DOHH2 (cell line): ENCODE data around the gene PAQR8.

Experiments used
- H3F3A ChIP-seq: fragments of 200-600 bp; sonication (generic), shearing (Covaris generic); 2 replicates; pipeline ENCODE4 v1.6.0; 2016; ENCODE audit warnings: antibody characterized with exemption, mild to moderate bottlenecking; ENCODE audit not compliant: control insufficient read depth, insufficient read depth
- H3K27ac ChIP-seq: fragments of 200-600 bp; sonication (generic); 2 replicates; pipeline ENCODE4 v1.5.1; 2014; ENCODE audit warnings: low read depth, mild to moderate bottlenecking, low read length, moderate library complexity
- H3K27me3 ChIP-seq: fragments of 200-600 bp; sonication (generic); 2 replicates; pipeline ENCODE4 v1.6.1; 2014; ENCODE audit warnings: mild to moderate bottlenecking, low read length, mixed read lengths; ENCODE audit not compliant: control insufficient read depth
- H3K36me3 ChIP-seq: fragments of 200-600 bp; sonication (generic); 2 replicates; pipeline ENCODE4 v1.6.1; 2014; ENCODE audit warnings: mild to moderate bottlenecking, low read length, moderate library complexity, mixed read lengths; ENCODE audit not compliant: control insufficient read depth
- H3K4me1 ChIP-seq: fragments of 200-600 bp; sonication (generic); 2 replicates; pipeline ENCODE4 v1.6.1; 2014; ENCODE audit warnings: mild to moderate bottlenecking, low read length, mixed read lengths; ENCODE audit not compliant: control insufficient read depth
- H3K4me2 ChIP-seq: fragments of 200-600 bp; sonication (generic); 2 replicates; pipeline ENCODE4 v1.6.0; 2014; ENCODE audit warnings: mild to moderate bottlenecking, low read length, moderate library complexity
- H3K4me3 ChIP-seq: fragments of 200-600 bp; sonication (generic); 2 replicates; pipeline ENCODE4 v1.5.1; 2014; ENCODE audit warnings: mild to moderate bottlenecking, low read length, mixed read lengths
- H3K79me2 ChIP-seq: fragments of 200-600 bp; sonication (generic); 2 replicates; pipeline ENCODE4 v1.6.1; 2014; ENCODE audit warnings: mild to moderate bottlenecking, low read length, mixed read lengths; ENCODE audit not compliant: control insufficient read depth
- H3K9me2 ChIP-seq: fragments of 200-600 bp; sonication (generic); replicated peaks from 2 replicates; pipeline ENCODE4 v1.6.1; 2014; ENCODE audit warnings: mild to moderate bottlenecking, low read length, mixed read lengths; ENCODE audit not compliant: control insufficient read depth
- H3K9me3 ChIP-seq: fragments of 200-600 bp; sonication (generic); 2 replicates; pipeline ENCODE4 v1.6.1; 2014; ENCODE audit warnings: antibody characterized with exemption, low read length, mixed read lengths; ENCODE audit not compliant: control insufficient read depth, insufficient read depth
- H4K20me1 ChIP-seq: fragments of 200-600 bp; sonication (generic); 2 replicates; pipeline ENCODE4 v1.6.0; 2014; ENCODE audit warnings: low read depth, mild to moderate bottlenecking, antibody characterized with exemption, low read length, moderate library complexity; ENCODE audit not compliant: control insufficient read depth, insufficient read depth
- CTCF ChIP-seq: fragments of 200-600 bp; sonication (generic); IDR thresholded peaks from one replicate; pipeline ENCODE4 v1.5.1; 2014; ENCODE audit warnings: antibody characterized with exemption, mild to moderate bottlenecking, low read depth, low read length; ENCODE audit not compliant: poor library complexity, severe bottlenecking
- EZH2phosphoT487 ChIP-seq: fragments of 200-600 bp; sonication (generic); IDR thresholded peaks from 2 replicates; pipeline ENCODE4 v1.6.1; 2017; ENCODE audit warnings: borderline replicate concordance, mild to moderate bottlenecking, antibody characterized with exemption, low read length, moderate library complexity, mixed read lengths

The PAQR8 gene

DNA sequence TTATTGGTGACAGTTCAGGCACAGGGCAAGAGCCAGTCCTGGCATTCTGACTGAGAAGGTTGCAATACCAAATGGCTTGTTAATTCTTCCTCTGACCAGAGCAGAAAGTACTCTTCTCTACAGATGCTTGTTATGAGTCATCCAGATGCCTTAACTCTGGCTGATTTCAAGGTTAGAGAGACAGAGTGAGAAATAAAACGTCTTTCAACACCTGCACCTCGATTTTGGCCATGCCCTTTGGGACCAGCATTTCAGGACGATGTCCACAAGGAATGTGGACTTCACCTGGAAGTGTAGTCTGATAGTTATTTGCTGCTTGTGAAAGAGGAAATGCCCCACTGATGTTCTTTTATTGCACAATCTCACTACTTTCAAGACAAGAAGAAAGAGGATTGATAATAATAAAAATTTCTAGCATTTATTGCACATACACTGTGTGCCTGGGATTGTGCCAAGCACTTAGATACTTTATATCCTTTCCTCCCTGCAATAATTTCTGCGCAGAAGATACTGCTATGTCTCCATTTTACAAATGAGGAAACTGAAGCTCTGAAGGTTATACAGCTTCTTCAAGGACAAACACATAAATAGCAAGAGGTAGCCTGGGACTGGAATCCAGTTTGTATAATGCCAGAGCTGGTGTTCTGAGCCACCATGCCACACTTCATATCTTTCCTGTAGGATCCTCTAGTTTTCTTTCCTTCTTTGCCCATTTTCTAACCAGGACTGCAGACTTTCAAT is 43.9 kb upstream of the PAQR8 start:
- no peak overlapping the region for H3K27ac ChIP-seq
- H3K4me3 ChIP-seq, result no peak overlapping the region
- H4K20me1 ChIP-seq, result no peaks in the 10 kb centered on the region
- no peaks in the 10 kb centered on the region for H3K27me3 ChIP-seq
- no peak overlapping the region for H3K4me2 ChIP-seq
- H3K9me2 ChIP-seq, result no peaks in the 10 kb centered on the region
- no peaks in the 10 kb centered on the region for H3K9me3 ChIP-seq
- TF ChIP-seq CTCF (no peak), EZH2phosphoT487 (no peak)
- H3K36me3 ChIP-seq, result no peaks in the 10 kb centered on the region
- no peaks in the 10 kb centered on the region for H3K79me2 ChIP-seq
- H3K4me1 ChIP-seq, result no peaks in the 10 kb centered on the region
- no peaks in the 10 kb centered on the region for H3F3A ChIP-seq

DNA sequence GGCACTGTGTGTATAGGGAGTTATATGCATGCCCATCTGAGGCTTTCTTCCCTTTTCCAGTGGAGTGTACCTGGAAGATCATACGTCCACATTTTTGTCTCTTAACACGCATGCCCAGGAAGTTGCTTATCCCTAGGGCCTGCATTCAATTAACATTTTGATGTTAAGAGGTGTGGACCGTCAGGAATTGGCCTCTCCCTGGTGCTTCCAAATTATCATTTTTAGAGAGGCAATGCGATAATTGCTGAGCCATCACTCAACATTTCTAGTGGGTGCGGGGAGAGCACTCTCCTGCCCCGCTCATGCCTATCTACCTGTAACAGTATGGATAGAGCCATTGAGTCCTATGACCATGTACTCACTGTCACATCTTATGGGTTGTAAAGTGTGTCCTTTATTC is 37.8 kb upstream of the PAQR8 start:
- Histone ChIP-seq H3K9me3 (no peaks in the 10 kb centered on the region), H3K36me3 (no peaks in the 10 kb centered on the region), H3F3A (no peaks in the 10 kb centered on the region), H3K9me2 (no peaks in the 10 kb centered on the region), H3K27me3 (peaks cover 4% of the 10 kb centered on the region; the same call in 1 of the 2 replicates), H3K4me1 (peaks cover 3% of the 10 kb centered on the region), H3K27ac (no peak overlapping the region), H3K79me2 (no peaks in the 10 kb centered on the region), H4K20me1 (no peaks in the 10 kb centered on the region), H3K4me2 (no peak overlapping the region), H3K4me3 (no peak overlapping the region)
- TF ChIP-seq CTCF, result no peak
- no peak for TF ChIP-seq EZH2phosphoT487

DNA sequence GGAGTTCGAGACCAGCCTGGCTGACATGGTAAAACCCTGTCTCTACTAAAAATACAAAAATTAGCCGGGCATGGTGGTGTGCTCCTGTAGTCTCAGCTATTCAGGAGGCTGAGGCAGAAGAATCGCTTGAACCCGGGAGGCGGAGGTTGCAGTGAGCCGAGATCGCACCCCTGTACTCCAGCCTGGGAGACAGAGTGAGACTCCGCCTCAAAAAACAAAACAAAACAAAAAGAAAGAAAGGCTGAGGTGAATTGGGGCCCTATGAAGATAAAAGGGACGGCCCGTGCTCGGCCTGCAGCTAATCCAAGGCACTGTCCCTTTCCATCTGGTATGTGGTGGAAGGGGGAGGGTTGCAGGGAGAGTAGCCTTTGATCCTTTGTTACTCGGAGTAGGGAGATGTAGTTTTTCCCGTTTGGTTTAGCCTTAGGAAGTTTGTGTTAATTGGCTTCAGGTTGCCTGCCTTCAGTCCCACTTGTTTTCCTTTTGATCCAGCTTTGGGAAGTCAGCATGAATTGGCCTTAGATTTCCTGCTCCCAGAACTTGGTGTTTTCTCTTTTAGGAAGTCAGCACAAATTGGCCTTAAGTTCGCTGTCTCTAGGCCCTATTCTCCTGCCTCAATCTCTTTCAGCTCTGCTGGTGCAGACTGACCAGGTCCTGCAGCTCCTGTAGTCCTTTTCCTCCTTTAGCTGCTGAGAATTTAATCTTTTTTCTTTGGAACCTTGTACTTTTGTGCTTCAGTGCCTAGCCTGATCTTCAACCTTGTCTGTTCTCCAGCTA is 36.1 kb upstream of the PAQR8 start:
- H3K4me2 ChIP-seq, result no peak overlapping the region
- no peaks in the 10 kb centered on the region for H3K9me2 ChIP-seq
- H3K4me3 ChIP-seq, result no peak overlapping the region
- no peaks in the 10 kb centered on the region for H4K20me1 ChIP-seq
- no peaks in the 10 kb centered on the region for H3K79me2 ChIP-seq
- H3K4me1 ChIP-seq, result peaks cover 10% of the 10 kb centered on the region
- H3K27ac ChIP-seq, result no peak overlapping the region
- H3F3A ChIP-seq, result no peaks in the 10 kb centered on the region
- no peak for TF ChIP-seq CTCF
- TF ChIP-seq EZH2phosphoT487, result no peak
- H3K9me3 ChIP-seq, result no peaks in the 10 kb centered on the region
- no peaks in the 10 kb centered on the region for H3K36me3 ChIP-seq
- peaks cover 4% of the 10 kb centered on the region; the same call in 1 of the 2 replicates for H3K27me3 ChIP-seq
